BLaER1 (cell line): Measurements from ENCODE around the gene NCOA1.

Experiments
- H3K27ac ChIP-seq: shearing (Covaris generic); formaldehyde crosslinking; 2 replicates; pipeline ENCODE4 v1.8.1; 2022
- H3K27me3 ChIP-seq: shearing (Covaris generic); formaldehyde crosslinking; 2 replicates; pipeline ENCODE4 v1.8.1; 2022
- H3K36me3 ChIP-seq: shearing (Covaris generic); formaldehyde crosslinking; 2 replicates; pipeline ENCODE4 v1.8.1; 2022
- H3K4me1 ChIP-seq: shearing (Covaris generic); formaldehyde crosslinking; 2 replicates; pipeline ENCODE4 v1.8.1; 2022
- H3K4me2 ChIP-seq: shearing (Covaris generic); formaldehyde crosslinking; 2 replicates; pipeline ENCODE4 v1.8.1; 2022
- H3K4me3 ChIP-seq: shearing (Covaris generic); formaldehyde crosslinking; 2 replicates; pipeline ENCODE4 v1.8.1; 2022
- H3K9ac ChIP-seq: shearing (Covaris generic); formaldehyde crosslinking; 2 replicates; pipeline ENCODE4 v1.8.1; 2022
- H3K9me3 ChIP-seq: shearing (Covaris generic); formaldehyde crosslinking; 2 replicates; pipeline ENCODE4 v1.8.1; 2022
- H4K20me1 ChIP-seq: shearing (Covaris generic); formaldehyde crosslinking; 2 replicates; pipeline ENCODE4 v1.8.1; 2022
- Cebpa-rat ChIP-seq: shearing (Covaris generic); IDR thresholded peaks from 2 replicates; pipeline ENCODE4 v1.8.1; 2022

Gene NCOA1

DNA sequence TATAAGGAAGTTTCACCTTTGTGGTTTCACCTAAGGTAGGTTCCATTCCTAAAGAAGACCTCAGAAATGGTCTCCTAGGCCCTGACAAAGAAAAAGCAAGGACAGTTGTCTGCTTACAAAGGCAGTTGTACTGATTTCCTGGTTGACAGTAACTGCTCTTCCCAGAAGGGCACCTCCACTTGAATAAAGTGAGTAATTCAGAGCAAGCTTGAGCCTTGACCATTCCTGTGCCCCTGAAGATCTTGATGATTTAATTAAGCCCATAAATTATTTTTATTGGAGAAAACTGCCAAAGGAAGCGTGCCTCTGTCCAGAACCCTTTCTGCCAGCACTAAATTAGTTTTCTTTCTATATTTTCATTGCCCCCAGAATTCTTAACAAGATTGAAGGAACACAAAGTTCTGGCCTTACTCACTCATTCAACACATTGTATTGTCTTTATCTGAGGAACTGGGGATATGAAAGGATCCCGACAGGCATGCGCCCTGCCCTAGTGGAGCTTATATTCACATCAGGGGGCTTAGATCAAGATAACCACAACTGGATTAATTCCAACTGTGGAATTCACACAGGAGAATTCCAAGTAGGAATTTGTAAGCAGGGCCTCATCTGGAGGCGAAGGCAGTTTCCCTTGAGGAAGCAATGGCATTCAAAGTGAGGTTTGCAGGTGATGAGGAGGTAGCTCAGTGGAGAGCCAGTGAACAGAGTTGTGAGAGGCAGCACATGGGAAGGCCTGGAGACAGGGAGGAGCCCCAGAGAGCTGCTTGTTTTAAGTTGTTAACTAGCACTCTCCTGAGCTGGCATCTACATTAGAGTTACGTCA, 280.9 kb downstream of the NCOA1 start:
- Histone ChIP-seq H3K36me3 (peaks cover 14% of the 10 kb centered on the region), H4K20me1 (no peaks in the 10 kb centered on the region), H3K9me3 (no peaks in the 10 kb centered on the region), H3K4me1 (peaks cover 5% of the 10 kb centered on the region), H3K9ac (no peak overlapping the region), H3K4me2 (no peak overlapping the region), H3K4me3 (no peak overlapping the region), H3K27ac (no peak overlapping the region), H3K27me3 (no peaks in the 10 kb centered on the region)
- TF ChIP-seq Cebpa-rat = no peak

DNA sequence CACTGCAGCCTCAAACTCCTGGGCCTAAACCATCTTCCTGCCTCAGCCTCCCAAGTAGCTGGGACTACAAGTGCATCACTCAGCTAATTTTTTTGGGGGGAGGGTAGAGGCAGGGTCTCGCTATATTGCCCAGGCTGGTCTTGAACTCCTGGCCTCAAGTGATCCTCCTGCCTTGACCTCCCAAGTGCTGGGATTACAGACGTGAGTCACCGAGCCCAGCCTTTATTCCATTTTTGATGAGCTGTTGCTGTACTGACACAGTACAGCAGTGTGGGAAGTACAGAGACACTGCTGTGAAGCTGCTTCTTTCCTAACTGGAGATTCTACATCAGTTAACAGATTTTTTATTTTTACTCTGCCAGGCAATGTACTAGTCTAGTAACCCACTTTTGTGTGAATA, 283.3 kb downstream of the NCOA1 start:
- Histone ChIP-seq H4K20me1 (no peaks in the 10 kb centered on the region), H3K9me3 (no peaks in the 10 kb centered on the region), H3K4me1 (no peaks in the 10 kb centered on the region), H3K9ac (no peak overlapping the region), H3K4me3 (no peak overlapping the region), H3K27ac (no peak overlapping the region), H3K4me2 (no peak overlapping the region), H3K36me3 (peaks cover 7% of the 10 kb centered on the region), H3K27me3 (no peaks in the 10 kb centered on the region)
- TF ChIP-seq Cebpa-rat = no peak

- H3K27ac ChIP-seq = no peak overlapping the region
- no peak overlapping the region for H3K4me2 ChIP-seq
- H3K27me3 ChIP-seq = no peaks in the 10 kb centered on the region
- no peak for TF ChIP-seq Cebpa-rat
- no peaks in the 10 kb centered on the region for H3K4me1 ChIP-seq
- H3K9ac ChIP-seq = no peak overlapping the region
- H3K4me3 ChIP-seq = no peak overlapping the region
- no peaks in the 10 kb centered on the region for H3K36me3 ChIP-seq
- H4K20me1 ChIP-seq = no peaks in the 10 kb centered on the region
- H3K9me3 ChIP-seq = no peaks in the 10 kb centered on the region
Observed at GRCh38 chr2:24779116-24779515, 288.1 kb downstream of the NCOA1 start.

DNA sequence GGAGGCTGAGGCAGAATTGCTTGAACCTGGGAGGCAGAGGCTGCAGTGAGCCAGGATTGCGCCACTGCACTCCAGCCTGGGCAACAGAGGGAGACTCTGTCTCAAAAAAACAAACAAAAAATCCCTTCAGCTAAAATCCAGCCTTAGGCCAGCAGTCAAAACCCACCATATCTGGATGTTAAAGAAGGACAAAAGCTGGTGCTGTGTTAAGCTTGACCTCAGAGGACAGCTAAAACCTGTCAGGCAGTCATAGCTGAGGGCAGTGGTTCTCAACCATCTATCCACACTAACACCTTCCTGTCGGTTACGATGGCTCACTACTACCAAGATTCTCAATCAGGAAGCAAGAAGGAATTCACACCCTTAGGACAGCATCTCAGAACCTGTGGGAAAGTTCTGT, 292.6 kb downstream of the NCOA1 start:
- no peaks in the 10 kb centered on the region for H3K27me3 ChIP-seq
- no peaks in the 10 kb centered on the region for H3K9me3 ChIP-seq
- no peak overlapping the region for H3K27ac ChIP-seq
- no peak for TF ChIP-seq Cebpa-rat
- no peak overlapping the region for H3K9ac ChIP-seq
- H3K36me3 ChIP-seq = no peaks in the 10 kb centered on the region
- peaks cover 15% of the 10 kb centered on the region for H3K4me1 ChIP-seq
- H4K20me1 ChIP-seq = no peaks in the 10 kb centered on the region
- no peak overlapping the region for H3K4me2 ChIP-seq
- H3K4me3 ChIP-seq = no peak overlapping the region

DNA sequence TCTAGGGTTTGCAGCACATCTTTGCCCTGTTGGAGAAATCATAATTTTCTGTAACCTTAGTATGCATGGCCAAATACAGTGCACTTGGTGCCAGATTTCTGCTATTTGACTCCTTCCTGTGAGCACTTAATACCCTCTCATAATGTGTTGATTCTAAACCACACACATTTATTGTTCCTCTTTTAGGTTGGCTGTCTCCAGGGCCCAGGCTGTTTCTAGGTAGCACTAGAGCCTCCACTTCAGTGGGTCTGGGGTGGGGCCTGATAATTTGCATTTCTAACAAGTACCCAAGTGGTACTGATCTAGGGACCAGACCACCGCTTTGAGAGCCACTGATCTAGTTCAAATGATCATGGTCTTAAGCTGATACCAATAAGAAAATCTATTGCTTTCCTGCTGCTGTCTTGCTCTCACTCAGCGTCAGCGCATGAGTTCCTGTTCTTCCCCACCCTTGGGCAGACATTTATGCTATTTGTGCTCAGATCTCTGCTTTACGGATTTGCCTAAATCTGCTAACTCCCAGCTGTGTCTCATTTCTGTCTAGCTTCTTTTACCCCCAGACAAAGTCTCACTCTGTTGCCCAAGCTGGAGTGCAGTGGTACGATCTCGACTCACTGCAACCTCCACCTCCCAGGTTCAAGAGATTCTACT, 294.7 kb downstream of the NCOA1 start:
- no peaks in the 10 kb centered on the region for H3K27me3 ChIP-seq
- 0 out of 2 replicates have a peak overlapping the region, but pooled peaks have one; percentile 2 for H3K27ac ChIP-seq
- no peak overlapping the region for H3K9ac ChIP-seq
- no peak overlapping the region for H3K4me3 ChIP-seq
- H3K36me3 ChIP-seq = no peaks in the 10 kb centered on the region
- peaks cover 15% of the 10 kb centered on the region for H3K4me1 ChIP-seq
- H3K9me3 ChIP-seq = no peaks in the 10 kb centered on the region
- H3K4me2 ChIP-seq = peak overlapping the region; percentile 60
- no peaks in the 10 kb centered on the region for H4K20me1 ChIP-seq
- TF ChIP-seq Cebpa-rat = no peak

DNA sequence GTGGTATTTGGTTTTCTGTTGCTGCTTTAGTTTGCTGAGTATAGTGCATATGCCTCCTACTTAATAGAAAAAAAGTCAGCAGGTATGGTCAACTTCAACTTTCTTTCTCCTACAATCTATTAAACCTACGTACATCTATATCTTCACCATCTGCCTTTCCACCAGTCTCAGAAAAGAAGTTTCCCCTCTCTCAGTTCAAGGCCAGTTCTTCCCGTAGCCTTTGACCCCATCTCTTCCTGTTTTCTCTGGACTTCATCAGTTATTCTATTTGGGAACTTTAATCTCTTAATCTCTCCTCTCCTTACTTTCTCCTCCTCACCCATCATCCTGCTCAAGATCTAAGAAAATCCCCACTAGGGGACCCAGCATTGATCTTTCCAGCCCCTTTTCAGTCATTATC, 296.5 kb downstream of the NCOA1 start:
- Histone ChIP-seq H3K9me3 (no peaks in the 10 kb centered on the region), H3K4me3 (no peak overlapping the region), H3K27me3 (no peaks in the 10 kb centered on the region), H4K20me1 (no peaks in the 10 kb centered on the region), H3K9ac (no peak overlapping the region), H3K36me3 (no peaks in the 10 kb centered on the region), H3K4me2 (no peak overlapping the region), H3K27ac (no peak overlapping the region), H3K4me1 (peaks cover 28% of the 10 kb centered on the region)
- TF ChIP-seq Cebpa-rat = no peak

DNA sequence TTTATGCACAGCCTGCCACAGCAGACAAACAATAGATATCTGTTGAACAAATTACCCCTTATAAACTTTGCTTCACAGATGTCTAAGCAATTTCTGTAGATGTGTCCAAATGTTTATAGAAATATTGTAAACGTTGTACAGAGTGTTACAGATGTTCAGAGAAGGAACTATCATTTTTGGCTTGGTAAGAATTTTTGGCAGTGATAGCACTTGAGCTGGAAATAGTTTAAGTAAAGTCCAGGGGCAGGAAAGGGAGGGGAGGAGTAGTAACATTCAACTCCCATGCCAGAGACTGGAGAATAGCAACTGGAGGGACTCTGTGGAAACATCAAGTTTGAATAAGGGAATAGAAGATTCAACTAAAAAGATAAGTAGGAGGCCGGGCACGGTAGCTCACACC, 297.8 kb downstream of the NCOA1 start:
- TF ChIP-seq Cebpa-rat = no peak
- Histone ChIP-seq H3K36me3 (no peaks in the 10 kb centered on the region), H3K4me2 (no peak overlapping the region), H3K9ac (no peak overlapping the region), H3K9me3 (no peaks in the 10 kb centered on the region), H3K27ac (no peak overlapping the region), H3K27me3 (no peaks in the 10 kb centered on the region), H3K4me3 (no peak overlapping the region), H4K20me1 (no peaks in the 10 kb centered on the region), H3K4me1 (peaks cover 30% of the 10 kb centered on the region)

GRCh38 chr2:24791452-24791851, 300.4 kb downstream of the NCOA1 start:
- no peak overlapping the region for H3K9ac ChIP-seq
- peaks cover 33% of the 10 kb centered on the region for H3K4me1 ChIP-seq
- TF ChIP-seq Cebpa-rat = no peak
- no peak overlapping the region for H3K27ac ChIP-seq
- no peak overlapping the region for H3K4me3 ChIP-seq
- peak overlapping the region; percentile 82; the same call in 1 of the 2 replicates for H3K4me2 ChIP-seq
- peaks cover 14% of the 10 kb centered on the region for H3K36me3 ChIP-seq
- no peaks in the 10 kb centered on the region for H3K27me3 ChIP-seq
- H3K9me3 ChIP-seq = no peaks in the 10 kb centered on the region
- H4K20me1 ChIP-seq = no peaks in the 10 kb centered on the region

DNA sequence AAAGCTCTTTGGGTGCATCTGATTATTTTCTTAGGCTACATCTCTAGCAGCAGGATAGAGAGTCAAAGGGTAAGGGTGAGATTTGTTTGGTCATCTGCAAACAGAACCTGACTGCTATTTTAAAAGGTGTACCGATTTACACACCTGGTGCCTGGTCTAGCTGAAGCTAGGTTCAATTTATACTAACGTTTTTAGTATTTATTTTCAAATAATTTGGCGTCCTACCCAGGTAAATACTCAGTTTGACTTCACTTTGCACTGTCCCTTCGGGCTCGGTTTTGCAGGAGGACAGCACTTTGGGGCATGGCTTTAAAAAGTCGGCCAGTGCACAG, 301.5 kb downstream of the NCOA1 start:
- Histone ChIP-seq H3K27ac (peak overlapping the region; percentile 98), H3K4me2 (peak overlapping the region; percentile 82), H3K9ac (peak overlapping the region; percentile 98), H3K36me3 (peaks cover 25% of the 10 kb centered on the region), H3K9me3 (no peaks in the 10 kb centered on the region), H4K20me1 (no peaks in the 10 kb centered on the region), H3K27me3 (no peaks in the 10 kb centered on the region), H3K4me3 (peak overlapping the region; percentile 88), H3K4me1 (peaks cover 33% of the 10 kb centered on the region)
- no peak for TF ChIP-seq Cebpa-rat
